ENCODE results near the gene MMP15. TPM values are rescaled to one million over a fixed set of nuclear protein-coding genes. Genes with fewer than 3 reads are reported as not detected.

MMP15 gene
- total RNA-seq (2022; extraction: Qiagen RNA extraction): 45.8 to 63.1 TPM (median 61.8 TPM) in 5 replicates

DNA sequence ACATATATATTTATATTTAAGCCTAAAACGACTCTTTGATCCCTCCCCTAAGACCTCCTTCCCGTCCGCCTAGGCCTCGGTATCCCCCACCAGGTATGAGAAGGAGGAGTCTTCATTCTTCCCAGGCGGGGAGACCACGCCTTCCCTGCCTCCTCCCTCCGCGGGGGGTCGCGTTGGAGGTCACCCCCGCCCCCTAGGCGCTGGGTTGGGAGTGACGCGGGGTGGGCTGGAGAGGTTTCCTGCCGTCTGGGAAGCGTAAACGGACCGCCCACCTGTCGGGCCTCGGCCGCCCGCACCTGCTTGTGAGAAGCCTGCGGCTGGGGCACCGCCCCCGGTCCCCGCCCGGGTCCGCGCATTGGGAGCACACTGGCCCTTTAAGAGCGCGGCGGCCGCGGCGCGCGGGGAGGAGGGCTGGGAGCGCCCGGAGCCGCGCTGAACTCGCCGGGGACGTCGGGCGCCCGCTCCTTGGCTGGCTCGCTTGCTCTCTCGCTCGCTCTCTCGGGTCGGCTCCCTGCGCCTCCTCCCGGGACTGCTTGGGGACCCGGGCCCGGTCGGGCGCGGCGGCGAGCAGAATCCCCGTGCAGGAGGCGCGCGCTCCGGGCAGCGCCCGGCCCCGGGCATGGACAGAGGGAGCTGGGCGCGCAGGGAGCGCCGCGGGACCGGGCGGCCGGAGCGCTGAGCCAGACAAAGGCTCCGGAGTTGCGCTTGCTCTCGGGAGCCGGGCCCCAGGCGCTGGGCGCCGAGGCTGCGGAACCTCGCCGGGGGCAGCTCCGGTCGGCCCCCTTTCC lies at the start of gene MMP15:
Gene MMP15, plus strand, starts transcription at position 404 of the 788 bp plus-strand sequence. CDS start 597 bp downstream, outside the sequence.

DNA sequence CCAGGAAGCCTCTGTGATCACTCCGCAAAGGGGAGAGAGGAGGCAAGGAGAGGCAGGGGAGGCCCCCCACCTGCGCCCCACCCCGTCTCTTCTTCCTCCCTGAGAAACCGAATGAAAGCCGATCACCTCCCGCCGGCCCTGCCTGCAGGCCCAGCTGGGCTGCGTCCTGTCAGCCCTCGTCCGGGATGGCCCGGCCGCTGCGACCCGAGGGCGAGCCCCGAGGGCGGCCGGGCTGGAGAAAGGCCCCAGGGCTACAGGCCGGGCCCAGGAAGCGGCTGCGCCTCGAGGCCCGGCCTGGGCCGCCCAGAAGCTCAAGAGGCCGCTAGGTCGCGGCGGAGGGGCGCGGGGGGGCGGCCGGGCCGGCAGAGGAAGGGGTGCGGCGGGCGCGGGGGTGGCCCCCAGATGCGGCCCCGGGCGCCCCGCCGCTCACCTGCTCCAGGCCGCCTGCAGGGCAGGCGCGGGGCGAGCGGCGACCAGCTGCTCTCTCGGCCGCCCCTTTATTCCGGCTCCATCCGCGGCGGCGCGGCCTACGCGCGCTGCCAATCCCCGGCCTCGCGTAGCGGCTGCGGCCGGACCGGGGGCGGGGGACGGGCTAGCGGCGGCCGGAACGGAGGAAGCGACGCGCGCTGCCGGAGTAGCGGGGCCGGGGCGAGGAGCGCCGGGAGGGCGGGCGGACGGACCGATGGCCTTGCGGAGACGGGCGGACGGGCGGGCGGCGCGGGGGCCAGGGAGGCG lies 25.4 kb upstream of the MMP15 start, which contains the start of gene ZNF319:
Gene ZNF319, minus strand, starts transcription at position 702 of the 735 bp plus-strand sequence. CDS start 2,407 bp downstream, outside the sequence.

DNA sequence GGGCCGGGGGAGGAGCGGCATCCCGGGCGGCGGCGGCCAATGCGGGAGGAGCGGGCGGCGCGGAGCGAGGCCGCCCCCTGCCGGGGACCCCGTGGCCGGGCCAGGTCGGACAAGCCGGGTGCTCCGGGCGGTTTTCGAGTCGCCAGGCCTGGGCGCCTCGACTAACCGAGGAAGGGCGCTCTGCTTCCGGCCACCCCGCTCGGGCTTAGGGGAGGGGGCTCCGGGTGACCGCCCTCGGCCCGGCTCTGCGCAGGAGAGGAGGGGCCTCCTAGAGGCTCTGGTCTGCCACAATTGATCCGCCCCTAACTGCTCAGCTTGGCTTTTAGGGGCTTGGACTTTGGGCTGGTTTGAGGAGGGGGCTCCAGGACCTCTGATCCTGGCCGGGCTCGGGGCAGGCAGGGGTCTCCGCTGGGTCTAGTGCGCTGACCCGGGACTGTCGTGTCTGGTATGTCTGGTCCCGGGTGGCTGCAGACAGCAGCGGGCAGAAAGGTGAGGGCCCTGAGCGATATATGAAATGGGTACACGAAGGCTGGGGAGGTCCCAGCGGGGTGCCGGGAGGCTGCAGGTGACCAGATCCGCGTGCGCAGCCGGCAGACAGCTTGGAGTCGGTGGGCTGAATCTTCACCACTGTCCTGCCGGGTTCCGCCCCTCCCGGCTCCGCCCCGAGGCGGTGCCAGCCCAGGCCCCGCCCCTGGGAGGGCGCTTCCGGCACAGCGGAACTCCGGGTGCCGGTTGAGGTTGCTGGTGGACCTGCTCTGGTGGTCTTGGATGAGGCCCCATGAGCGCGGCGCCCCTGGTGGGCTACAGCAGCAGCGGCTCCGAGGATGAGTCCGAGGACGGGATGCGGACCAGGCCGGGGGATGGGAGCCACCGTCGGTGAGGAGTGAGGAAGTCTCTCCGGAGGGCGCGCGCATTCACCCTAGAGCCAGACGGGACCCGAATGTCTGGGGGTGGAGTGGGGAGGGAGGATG lies 24.6 kb upstream of the MMP15 start, which contains the start of gene USB1:
Gene USB1, plus strand, starts transcription at position 702 of the 971 bp plus-strand sequence. Its CDS starts 77 bp downstream, at position 779.

Other genes with a start within 250 kb of the MMP15 start
- gene KIFC3, start 223.3 kb upstream of the MMP15 start, total RNA-seq (2022; extraction: Qiagen RNA extraction): 111 to 139 TPM (median 132 TPM) in 5 replicates
- gene CNGB1, start 54.6 kb upstream of the MMP15 start, total RNA-seq (2022; extraction: Qiagen RNA extraction): 0.06 to 0.20 TPM (median 0.10 TPM) in 5 replicates
- gene ZNF319, start 25.1 kb upstream of the MMP15 start, total RNA-seq (2022; extraction: Qiagen RNA extraction): 10.6 to 14.6 TPM (median 13.7 TPM) in 5 replicates
- 71.4 to 86.5 TPM (median 77.8 TPM) in 5 replicates for gene USB1, start 24.3 kb upstream of the MMP15 start, total RNA-seq (2022; extraction: Qiagen RNA extraction)
- 49.5 to 56.7 TPM (median 52.4 TPM) in 5 replicates for gene CFAP20, start 103.6 kb downstream of the MMP15 start, total RNA-seq (2022; extraction: Qiagen RNA extraction)
- gene CSNK2A2, start 172.4 kb downstream of the MMP15 start, total RNA-seq (2022; extraction: Qiagen RNA extraction): 49.2 to 65.9 TPM (median 51.6 TPM) in 5 replicates

Data from A549 treated with AZD2906 at 1 μM for 4 hours (cell line).